ENCODE results near the gene LRRC75B. TPM values are rescaled to one million over a fixed set of nuclear protein-coding genes. Genes with fewer than 3 reads are reported as not detected.

Gene LRRC75B
- total RNA-seq, 1 donor from 2014 or later = 6.2 TPM

Other genes starting within 250 kb of the LRRC75B start
- 2.2 and 3.9 TPM in 2 replicates for gene ADORA2A, start 165.5 kb downstream of the LRRC75B start, total RNA-seq
- gene UPB1, start 97.7 kb downstream of the LRRC75B start, total RNA-seq = 0.30 TPM in 1 of 2 replicates, not detected in the other
- 77.7 and 84.3 TPM in 2 replicates for gene GUCD1, start 37.9 kb downstream of the LRRC75B start, total RNA-seq
- gene SNRPD3, start 37.1 kb downstream of the LRRC75B start, total RNA-seq = 89.6 and 97.3 TPM in 2 replicates
- 2.9 and 3.1 TPM in 2 replicates for gene GGT1, start 10.1 kb upstream of the LRRC75B start, total RNA-seq
- not detected in 2 replicates for gene PIWIL3, start 181.6 kb upstream of the LRRC75B start, total RNA-seq
- gene SGSM1, start 213.1 kb upstream of the LRRC75B start, total RNA-seq = 0.05 TPM in 1 of 2 replicates, not detected in the other

All from astrocyte (in vitro differentiated cells and primary cell).